ENCODE measurements around the gene DNTTIP2. TPM values are rescaled to one million over a fixed set of nuclear protein-coding genes. Genes with fewer than 3 reads are reported as not detected.

DNTTIP2 gene
- total RNA-seq, 2 experiments from 2014 or later = 39.7 to 67.6 TPM

GRCh38 chr1:93816970-93817678, 61.9 kb downstream of the DNTTIP2 start:
- ChIA-PET CTCF (ENCODE audit: unreplicated experiment) (interaction anchor here (2.1 to 2.8 kb wide), 2 partner anchors 26 to 188 kb away, joined by 6 to 10 read pairs; no protein-coding TSS in a partner anchor), POLR2A (interaction anchor here (0.6 to 1.5 kb wide), 9 partner anchors 67 to 974 kb away, joined by 3 to 7 read pairs (median 4); no protein-coding TSS in a partner anchor)
- peak overlapping the region; percentile 59; the same call in 1 of the 2 replicates for H2AFZ ChIP-seq (ENCODE audit: low read length)
- H3K36me3 ChIP-seq (ENCODE audit: insufficient read depth, low read length) = no peaks in the 10 kb centered on the region
- peak overlapping the region; percentile 14 for H3K27ac ChIP-seq (ENCODE audit: low read depth, low read length, poor library complexity, severe bottlenecking)
- no TSS peak for BruUV-seq (replicated peaks)
- peaks cover 33% of the 10 kb centered on the region for H3K4me1 ChIP-seq (ENCODE audit: insufficient read depth, low read length, poor library complexity, severe bottlenecking)
- H3K9me2 ChIP-seq (ENCODE audit: insufficient read depth, low read length) = no peaks in the 10 kb centered on the region
- TF ChIP-seq EZH2phosphoT487 (IDR thresholded peaks at IDR 0.05; ENCODE audit: borderline replicate concordance, low read depth, low read length) = no peak
- no peak for TF ChIP-seq CTCF (conservative IDR thresholded peaks at IDR 0.05; ENCODE audit: low read length)
- H4K20me1 ChIP-seq (ENCODE audit: insufficient read depth, low read length) = no peaks in the 10 kb centered on the region
- intact Hi-C loops (cut with micrococcal nuclease; ENCODE audit: unreplicated experiment) = loop anchor here (10.0 kb wide), 1 partner anchor 382 kb away; no protein-coding TSS in a partner anchor
- no peak overlapping the region for H3K4me3 ChIP-seq (ENCODE audit: low read depth, low read length, poor library complexity, severe bottlenecking)
- peak overlapping the region; percentile 58 for H3K4me2 ChIP-seq (ENCODE audit: low read length)
- no peaks in the 10 kb centered on the region for H3K9me3 ChIP-seq (ENCODE audit: low read length)
- H3K79me2 ChIP-seq (ENCODE audit: insufficient read depth, low read depth, low read length) = no peaks in the 10 kb centered on the region
- DNase-seq (ENCODE audit: low spot score) = peak; percentile 65

Small RNAs within 50 kb of the gene (microRNA-seq; reads per million reads assigned to microRNA genes)
- gene MIR760 (ENCODE audit: borderline replicate concordance) = 136 reads per million, percentile 61 among the genes with 10 or more reads in this experiment

Small RNAs within 50 kb of the gene (small RNA-seq; reads per million reads assigned to genes)
- gene AL117351.2 (not detected), gene MIR760 (not detected)

Other genes with a start within 250 kb of the DNTTIP2 start
- gene BCAR3, start 197.4 kb downstream of the DNTTIP2 start, total RNA-seq (2014; rRNA removed; shearing (Covaris generic)) = 12.0 and 16.3 TPM in 2 replicates
- 18.8 and 24.2 TPM in 2 replicates for gene BCAR3, start 197.4 kb downstream of the DNTTIP2 start, total RNA-seq (2022)
- gene GCLM, start 30.2 kb upstream of the DNTTIP2 start, total RNA-seq (2014; rRNA removed; shearing (Covaris generic)) = 7.0 and 10.7 TPM in 2 replicates
- 24.0 and 24.8 TPM in 2 replicates for gene GCLM, start 30.2 kb upstream of the DNTTIP2 start, total RNA-seq (2022)
- not detected in 2 replicates for gene ABCA4, start 241.9 kb upstream of the DNTTIP2 start, total RNA-seq (2014; rRNA removed; shearing (Covaris generic))
- not detected in 2 replicates for gene ABCA4, start 241.9 kb upstream of the DNTTIP2 start, total RNA-seq (2022)